ENCODE measurements around the gene GAS7.
"Not testable (repeated sequence)": the region's sequence is repeated elsewhere in the genome, so short reads cannot be mapped to it uniquely, and the experiment has no call there.

GAS7 gene

GRCh38 chr17:10107316-10108165 is 90.9 kb downstream of the GAS7 start:
- Mint-ChIP-seq H3K9me3 (no peaks in the 10 kb centered on the region), H3K36me3 (ENCODE audit: low read depth) (no peaks in the 10 kb centered on the region), H3K27ac (no peak overlapping the region), H3K27me3 (no peaks in the 10 kb centered on the region), H3K4me1 (ENCODE audit: low read depth) (peaks cover 2% of the 10 kb centered on the region), H3K4me3 (no peak overlapping the region)
- no peak for DNase-seq

- H3K9me3 Mint-ChIP-seq, result no peaks in the 10 kb centered on the region
- no peak for DNase-seq
- no peaks in the 10 kb centered on the region for H3K27me3 Mint-ChIP-seq
- H3K27ac Mint-ChIP-seq, result no peak overlapping the region
- H3K4me3 Mint-ChIP-seq, result no peak overlapping the region
- no peaks in the 10 kb centered on the region for H3K36me3 Mint-ChIP-seq (ENCODE audit: low read depth)
- H3K4me1 Mint-ChIP-seq (ENCODE audit: low read depth), result peaks cover 2% of the 10 kb centered on the region
Observed at GRCh38 chr17:10106067-10106466, 92.3 kb downstream of the GAS7 start.

GRCh38 chr17:10105513-10106001 is 92.8 kb downstream of the GAS7 start:
- no peak overlapping the region for H3K4me3 Mint-ChIP-seq
- H3K27me3 Mint-ChIP-seq, result no peaks in the 10 kb centered on the region
- H3K4me1 Mint-ChIP-seq (ENCODE audit: low read depth), result peaks cover 2% of the 10 kb centered on the region
- no peak for DNase-seq
- H3K9me3 Mint-ChIP-seq, result no peaks in the 10 kb centered on the region
- H3K27ac Mint-ChIP-seq, result no peak overlapping the region
- H3K36me3 Mint-ChIP-seq (ENCODE audit: low read depth), result no peaks in the 10 kb centered on the region

- Mint-ChIP-seq H3K4me1 (ENCODE audit: low read depth) (peaks cover 2% of the 10 kb centered on the region), H3K9me3 (no peaks in the 10 kb centered on the region), H3K27ac (no peak overlapping the region), H3K36me3 (ENCODE audit: low read depth) (no peaks in the 10 kb centered on the region), H3K4me3 (no peak overlapping the region), H3K27me3 (no peaks in the 10 kb centered on the region)
- no peak for DNase-seq
Observed at GRCh38 chr17:10103712-10104111, 94.7 kb downstream of the GAS7 start.

- Mint-ChIP-seq H3K4me3 (no peak overlapping the region), H3K4me1 (ENCODE audit: low read depth) (peaks cover 2% of the 10 kb centered on the region), H3K9me3 (no peaks in the 10 kb centered on the region), H3K27me3 (no peaks in the 10 kb centered on the region), H3K36me3 (ENCODE audit: low read depth) (no peaks in the 10 kb centered on the region), H3K27ac (no peak overlapping the region)
- no peak for DNase-seq
Observed at GRCh38 chr17:10102817-10103216, 95.6 kb downstream of the GAS7 start.

GRCh38 chr17:10099051-10099571 is 99.3 kb downstream of the GAS7 start:
- Mint-ChIP-seq H3K4me1 (ENCODE audit: low read depth) (peaks cover 2% of the 10 kb centered on the region), H3K4me3 (no peak overlapping the region), H3K36me3 (ENCODE audit: low read depth) (no peaks in the 10 kb centered on the region), H3K27ac (no peak overlapping the region), H3K27me3 (no peaks in the 10 kb centered on the region), H3K9me3 (no peaks in the 10 kb centered on the region)
- DNase-seq, result no peak

GRCh38 chr17:10096596-10096995 is 101.8 kb downstream of the GAS7 start:
- Mint-ChIP-seq H3K27me3 (no peaks in the 10 kb centered on the region), H3K4me3 (no peak overlapping the region), H3K9me3 (peaks cover 5% of the 10 kb centered on the region), H3K4me1 (ENCODE audit: low read depth) (no peaks in the 10 kb centered on the region), H3K27ac (no peak overlapping the region), H3K36me3 (ENCODE audit: low read depth) (no peaks in the 10 kb centered on the region)
- no peak for DNase-seq

GRCh38 chr17:10095295-10095694 is 103.1 kb downstream of the GAS7 start:
- not testable (repeated sequence) for H3K27ac Mint-ChIP-seq; H3K9me3 Mint-ChIP-seq; H3K4me1 Mint-ChIP-seq (ENCODE audit: low read depth); H3K4me3 Mint-ChIP-seq; H3K36me3 Mint-ChIP-seq (ENCODE audit: low read depth); H3K27me3 Mint-ChIP-seq; DNase-seq

- Mint-ChIP-seq H3K4me1 (ENCODE audit: low read depth) (no peaks in the 10 kb centered on the region), H3K27me3 (no peaks in the 10 kb centered on the region), H3K4me3 (no peak overlapping the region), H3K36me3 (ENCODE audit: low read depth) (no peaks in the 10 kb centered on the region), H3K27ac (no peak overlapping the region), H3K9me3 (peaks cover 5% of the 10 kb centered on the region)
- no peak for DNase-seq
Observed at GRCh38 chr17:10094797-10095196, 103.6 kb downstream of the GAS7 start.

- no peaks in the 10 kb centered on the region for H3K27me3 Mint-ChIP-seq
- no peaks in the 10 kb centered on the region for H3K36me3 Mint-ChIP-seq (ENCODE audit: low read depth)
- peaks cover 5% of the 10 kb centered on the region for H3K9me3 Mint-ChIP-seq
- H3K27ac Mint-ChIP-seq, result no peak overlapping the region
- DNase-seq, result no peak
- H3K4me1 Mint-ChIP-seq (ENCODE audit: low read depth), result no peaks in the 10 kb centered on the region
- H3K4me3 Mint-ChIP-seq, result no peak overlapping the region
Observed at GRCh38 chr17:10092595-10092994, 105.8 kb downstream of the GAS7 start.

GRCh38 chr17:10091046-10091445 is 107.4 kb downstream of the GAS7 start:
- Mint-ChIP-seq H3K9me3 (peaks cover 5% of the 10 kb centered on the region), H3K4me3 (no peak overlapping the region), H3K4me1 (ENCODE audit: low read depth) (no peaks in the 10 kb centered on the region), H3K36me3 (ENCODE audit: low read depth) (no peaks in the 10 kb centered on the region), H3K27me3 (no peaks in the 10 kb centered on the region), H3K27ac (no peak overlapping the region)
- no peak for DNase-seq

- DNase-seq, result no peak
- H3K27me3 Mint-ChIP-seq, result no peaks in the 10 kb centered on the region
- no peak overlapping the region for H3K27ac Mint-ChIP-seq
- no peak overlapping the region for H3K4me3 Mint-ChIP-seq
- H3K36me3 Mint-ChIP-seq (ENCODE audit: low read depth), result no peaks in the 10 kb centered on the region
- H3K4me1 Mint-ChIP-seq (ENCODE audit: low read depth), result no peaks in the 10 kb centered on the region
- H3K9me3 Mint-ChIP-seq, result peaks cover 5% of the 10 kb centered on the region
Observed at GRCh38 chr17:10089196-10089804, 109.1 kb downstream of the GAS7 start.

GRCh38 chr17:10088444-10088843 is 110.0 kb downstream of the GAS7 start:
- no peak overlapping the region for H3K27ac Mint-ChIP-seq
- no peaks in the 10 kb centered on the region for H3K4me1 Mint-ChIP-seq (ENCODE audit: low read depth)
- no peak for DNase-seq
- no peaks in the 10 kb centered on the region for H3K36me3 Mint-ChIP-seq (ENCODE audit: low read depth)
- peaks cover 5% of the 10 kb centered on the region for H3K9me3 Mint-ChIP-seq
- H3K4me3 Mint-ChIP-seq, result no peak overlapping the region
- H3K27me3 Mint-ChIP-seq, result no peaks in the 10 kb centered on the region

- H3K4me3 Mint-ChIP-seq, result no peak overlapping the region
- no peak for DNase-seq
- peaks cover 3% of the 10 kb centered on the region for H3K9me3 Mint-ChIP-seq
- peaks cover 2% of the 10 kb centered on the region for H3K4me1 Mint-ChIP-seq (ENCODE audit: low read depth)
- no peaks in the 10 kb centered on the region for H3K27me3 Mint-ChIP-seq
- H3K27ac Mint-ChIP-seq, result no peak overlapping the region
- no peaks in the 10 kb centered on the region for H3K36me3 Mint-ChIP-seq (ENCODE audit: low read depth)
Observed at GRCh38 chr17:10087355-10087754, 111.1 kb downstream of the GAS7 start.

GRCh38 chr17:10083864-10084263 is 114.5 kb downstream of the GAS7 start:
- Mint-ChIP-seq H3K36me3 (ENCODE audit: low read depth) (no peaks in the 10 kb centered on the region), H3K9me3 (peaks cover 5% of the 10 kb centered on the region), H3K27me3 (no peaks in the 10 kb centered on the region), H3K27ac (no peak overlapping the region), H3K4me1 (ENCODE audit: low read depth) (peaks cover 15% of the 10 kb centered on the region), H3K4me3 (no peak overlapping the region)
- no peak for DNase-seq

Measured in activated T-cell treated with anti-CD3 and anti-CD28 coated beads, Interleukin-2, amount 50 U/mL, for 24 hours (primary cell).